SK-N-SH treated with all-trans-retinoic acid at 6 μM for 48 hours (cell line): ENCODE measurements around the gene HDAC10.

Experiments used
- ISL1 ChIP-seq: fragments of 250-450 bp; sonication (Bioruptor Pico); IDR thresholded peaks from 2 replicates; pipeline ENCODE4 v2.1.2; 2022; ENCODE audit warnings: mild to moderate bottlenecking, moderate library complexity
- RARB ChIP-seq: fragments of 250-450 bp; sonication (Bioruptor Pico); IDR thresholded peaks from 2 replicates; pipeline ENCODE4 v1.8.0; 2021; ENCODE audit warnings: mild to moderate bottlenecking, moderate library complexity
- TCF4 ChIP-seq: fragments of 250-450 bp; sonication (Bioruptor Pico); IDR thresholded peaks from 2 replicates; pipeline ENCODE4 v1.8.0; 2021; ENCODE audit warnings: mild to moderate bottlenecking, moderate library complexity, borderline replicate concordance
- TOX ChIP-seq: fragments of 250-450 bp; sonication (Bioruptor Pico); IDR thresholded peaks from 2 replicates; pipeline ENCODE4 v1.8.0; 2021; ENCODE audit warnings: mild to moderate bottlenecking, moderate library complexity, borderline replicate concordance
- ZC3H10 ChIP-seq: fragments of 250-450 bp; sonication (Bioruptor Pico); IDR thresholded peaks from 2 replicates; pipeline ENCODE4 v1.5.1; 2021; ENCODE audit warnings: mild to moderate bottlenecking, moderate library complexity
- ZFP30 ChIP-seq: fragments of 450-650 bp; formaldehyde crosslinking; IDR thresholded peaks from 2 replicates; pipeline ENCODE4 v1.5.0; 2022; ENCODE audit warnings: mild to moderate bottlenecking, moderate library complexity
- TF ChIP-seq, protein P1 (sequence below): fragments of 250-450 bp; sonication (Bioruptor Pico); IDR thresholded peaks from 2 replicates; pipeline ENCODE4 v1.8.0; 2020; ENCODE audit warnings: mild to moderate bottlenecking, moderate library complexity, borderline replicate concordance
- TF ChIP-seq, protein P2 (sequence below): fragments of 250-450 bp; sonication (Bioruptor Pico); IDR thresholded peaks from 2 replicates; pipeline ENCODE4 v1.8.0; 2021; ENCODE audit warnings: low read depth, mild to moderate bottlenecking, moderate library complexity, borderline replicate concordance

DNA sequence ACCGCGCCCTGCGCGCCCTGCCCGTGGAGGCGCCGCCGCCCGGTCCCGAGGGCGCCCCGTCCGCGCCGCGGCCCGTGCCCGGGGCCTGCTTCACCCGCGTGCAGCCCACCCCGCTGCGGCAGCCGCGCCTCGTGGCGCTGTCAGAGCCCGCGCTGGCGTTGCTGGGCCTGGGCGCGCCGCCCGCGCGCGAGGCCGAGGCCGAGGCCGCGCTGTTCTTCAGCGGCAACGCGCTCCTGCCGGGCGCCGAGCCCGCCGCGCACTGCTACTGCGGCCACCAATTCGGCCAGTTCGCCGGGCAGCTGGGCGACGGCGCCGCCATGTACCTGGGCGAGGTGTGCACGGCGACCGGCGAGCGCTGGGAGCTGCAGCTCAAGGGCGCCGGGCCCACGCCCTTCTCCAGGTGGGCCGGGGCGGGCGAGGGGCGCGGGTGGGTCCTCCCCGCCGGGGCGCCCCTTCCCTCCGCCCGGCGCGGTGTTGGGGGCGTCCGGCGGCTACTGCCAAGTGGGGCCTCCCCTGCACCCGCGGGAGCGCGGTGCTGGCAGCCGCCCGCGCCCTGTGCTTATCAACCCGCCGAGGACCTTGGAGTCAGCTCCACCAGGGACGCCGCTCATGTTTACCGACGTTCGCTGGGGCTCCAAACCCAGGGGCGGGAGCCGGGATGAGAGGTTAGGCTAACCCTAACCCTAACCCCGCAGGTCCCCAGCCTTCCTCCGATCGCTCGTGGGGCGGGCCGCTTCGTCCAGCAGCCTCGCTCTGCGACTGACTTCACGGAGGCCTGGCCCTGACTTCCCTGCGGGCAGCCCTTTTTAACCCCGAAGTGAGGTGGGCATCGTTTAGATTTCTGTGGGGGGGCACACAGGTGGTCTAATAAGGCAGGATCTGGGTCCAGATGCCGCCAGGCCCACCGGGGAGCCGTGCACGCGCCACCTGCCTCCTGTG is 49.6 kb downstream of the HDAC10 start:
- TF ChIP-seq, protein P1, sequence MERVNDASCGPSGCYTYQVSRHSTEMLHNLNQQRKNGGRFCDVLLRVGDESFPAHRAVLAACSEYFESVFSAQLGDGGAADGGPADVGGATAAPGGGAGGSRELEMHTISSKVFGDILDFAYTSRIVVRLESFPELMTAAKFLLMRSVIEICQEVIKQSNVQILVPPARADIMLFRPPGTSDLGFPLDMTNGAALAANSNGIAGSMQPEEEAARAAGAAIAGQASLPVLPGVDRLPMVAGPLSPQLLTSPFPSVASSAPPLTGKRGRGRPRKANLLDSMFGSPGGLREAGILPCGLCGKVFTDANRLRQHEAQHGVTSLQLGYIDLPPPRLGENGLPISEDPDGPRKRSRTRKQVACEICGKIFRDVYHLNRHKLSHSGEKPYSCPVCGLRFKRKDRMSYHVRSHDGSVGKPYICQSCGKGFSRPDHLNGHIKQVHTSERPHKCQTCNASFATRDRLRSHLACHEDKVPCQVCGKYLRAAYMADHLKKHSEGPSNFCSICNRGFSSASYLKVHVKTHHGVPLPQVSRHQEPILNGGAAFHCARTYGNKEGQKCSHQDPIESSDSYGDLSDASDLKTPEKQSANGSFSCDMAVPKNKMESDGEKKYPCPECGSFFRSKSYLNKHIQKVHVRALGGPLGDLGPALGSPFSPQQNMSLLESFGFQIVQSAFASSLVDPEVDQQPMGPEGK (CRISPR knock-in tag), result no peak
- TF ChIP-seq TCF4 (CRISPR knock-in tag) (no peak), ZC3H10 (no peak), ISL1 (CRISPR knock-in tag) (no peak), TOX (CRISPR knock-in tag) (no peak), ZFP30 (CRISPR knock-in tag) (no peak), RARB (CRISPR knock-in tag) (no peak)
- TF ChIP-seq, protein P2, sequence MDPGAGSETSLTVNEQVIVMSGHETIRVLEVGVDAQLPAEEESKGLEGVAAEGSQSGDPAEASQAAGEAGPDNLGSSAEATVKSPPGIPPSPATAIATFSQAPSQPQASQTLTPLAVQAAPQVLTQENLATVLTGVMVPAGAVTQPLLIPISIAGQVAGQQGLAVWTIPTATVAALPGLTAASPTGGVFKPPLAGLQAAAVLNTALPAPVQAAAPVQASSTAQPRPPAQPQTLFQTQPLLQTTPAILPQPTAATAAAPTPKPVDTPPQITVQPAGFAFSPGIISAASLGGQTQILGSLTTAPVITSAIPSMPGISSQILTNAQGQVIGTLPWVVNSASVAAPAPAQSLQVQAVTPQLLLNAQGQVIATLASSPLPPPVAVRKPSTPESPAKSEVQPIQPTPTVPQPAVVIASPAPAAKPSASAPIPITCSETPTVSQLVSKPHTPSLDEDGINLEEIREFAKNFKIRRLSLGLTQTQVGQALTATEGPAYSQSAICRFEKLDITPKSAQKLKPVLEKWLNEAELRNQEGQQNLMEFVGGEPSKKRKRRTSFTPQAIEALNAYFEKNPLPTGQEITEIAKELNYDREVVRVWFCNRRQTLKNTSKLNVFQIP, result no peak
